Stimulated activated naive CD8-positive, alpha-beta T cell treated with anti-CD3 and anti-CD28 coated beads, Interleukin-15, Interleukin-2, amounts not matched to agents 100 U/mL and 50 U/mL, for 24 hours (primary cell): ENCODE results near the gene HK3.
"Not testable (repeated sequence)": the region's sequence is repeated elsewhere in the genome, so short reads cannot be mapped to it uniquely, and the experiment has no call there.

Experiments
- ATAC-seq: fragments of 150-1000 bp; cut with Tn5 transposase; one replicate; pipeline ENCODE4 v1.10.0; 2021
- DNase-seq: peaks from one replicate; pipeline ENCODE4 v3.0.0; 2021

The HK3 gene

GRCh38 chr5:176883700-176884570 lies 15.2 kb downstream of the HK3 start:
- no peak for DNase-seq
- no peak for ATAC-seq

- ATAC-seq (no peak), DNase-seq (no peak)
Observed at GRCh38 chr5:176882567-176882903, 16.6 kb downstream of the HK3 start.

- no peak for DNase-seq
- no peak for ATAC-seq
Observed at GRCh38 chr5:176881816-176882566, 17.2 kb downstream of the HK3 start.

GRCh38 chr5:176881021-176881749 lies 18.0 kb downstream of the HK3 start:
- ATAC-seq (no peak), DNase-seq (no peak)

- ATAC-seq (no peak), DNase-seq (no peak)
Observed at GRCh38 chr5:176880366-176881020, 18.7 kb downstream of the HK3 start.

- ATAC-seq (no peak), DNase-seq (no peak)
Observed at GRCh38 chr5:176879663-176880361, 19.3 kb downstream of the HK3 start.

GRCh38 chr5:176878906-176879662 lies 20.1 kb downstream of the HK3 start:
- DNase-seq (no peak), ATAC-seq (no peak)

GRCh38 chr5:176878463-176878862 lies 20.7 kb downstream of the HK3 start:
- no peak for ATAC-seq

GRCh38 chr5:176877793-176878331 lies 21.3 kb downstream of the HK3 start:
- ATAC-seq (no peak), DNase-seq (no peak)

More at GRCh38 chr5:176878463-176878862, 20.7 kb downstream of the HK3 start:
- no peak for DNase-seq

- DNase-seq: no peak
- ATAC-seq: no peak
Observed at GRCh38 chr5:176876506-176877431, 22.4 kb downstream of the HK3 start.

- ATAC-seq: peak; percentile 21
- DNase-seq: no peak
Observed at GRCh38 chr5:176875783-176876505, 23.2 kb downstream of the HK3 start.

GRCh38 chr5:176875014-176875550 lies 24.1 kb downstream of the HK3 start:
- ATAC-seq: no peak

GRCh38 chr5:176874198-176874780 lies 24.9 kb downstream of the HK3 start:
- ATAC-seq (no peak), DNase-seq (no peak)

More at GRCh38 chr5:176875014-176875550, 24.1 kb downstream of the HK3 start:
- no peak for DNase-seq

GRCh38 chr5:176873541-176874172 lies 25.5 kb downstream of the HK3 start:
- DNase-seq (no peak), ATAC-seq (no peak)

GRCh38 chr5:176873011-176873410 lies 26.1 kb downstream of the HK3 start:
- ATAC-seq, DNase-seq: not testable (repeated sequence)

GRCh38 chr5:176872586-176872985 lies 26.6 kb downstream of the HK3 start:
- ATAC-seq, DNase-seq: not testable (repeated sequence)

- not testable (repeated sequence) for ATAC-seq, DNase-seq
Observed at GRCh38 chr5:176870644-176871043, 28.5 kb downstream of the HK3 start.
